Breast epithelium (tissue), 3 donors: ENCODE data around the gene KCNK7.

ENCODE experiments used
- POLR2A ChIP-seq: fragments of 450-650 bp; IDR thresholded peaks from one replicate; pipeline ENCODE4 v1.6.1; 2016; ENCODE audit warnings: antibody characterized with exemption, mild to moderate bottlenecking, moderate library complexity
- POLR2AphosphoS5 ChIP-seq, 3 donors: sonication (generic); formaldehyde crosslinking; IDR thresholded peaks; one replicate each; pipeline ENCODE4 v1.6.1; 2017; ENCODE audit warnings: antibody characterized with exemption in 3 of 3
- TF ChIP-seq, protein P1 (sequence below), 3 donors: fragments of 450-650 bp; IDR thresholded peaks; one replicate each; pipeline ENCODE4 v1.5.1; 2016 to 2017; ENCODE audit warnings: antibody characterized with exemption in 3 of 3, mild to moderate bottlenecking in 3 of 3, moderate library complexity in 3 of 3

DNA sequence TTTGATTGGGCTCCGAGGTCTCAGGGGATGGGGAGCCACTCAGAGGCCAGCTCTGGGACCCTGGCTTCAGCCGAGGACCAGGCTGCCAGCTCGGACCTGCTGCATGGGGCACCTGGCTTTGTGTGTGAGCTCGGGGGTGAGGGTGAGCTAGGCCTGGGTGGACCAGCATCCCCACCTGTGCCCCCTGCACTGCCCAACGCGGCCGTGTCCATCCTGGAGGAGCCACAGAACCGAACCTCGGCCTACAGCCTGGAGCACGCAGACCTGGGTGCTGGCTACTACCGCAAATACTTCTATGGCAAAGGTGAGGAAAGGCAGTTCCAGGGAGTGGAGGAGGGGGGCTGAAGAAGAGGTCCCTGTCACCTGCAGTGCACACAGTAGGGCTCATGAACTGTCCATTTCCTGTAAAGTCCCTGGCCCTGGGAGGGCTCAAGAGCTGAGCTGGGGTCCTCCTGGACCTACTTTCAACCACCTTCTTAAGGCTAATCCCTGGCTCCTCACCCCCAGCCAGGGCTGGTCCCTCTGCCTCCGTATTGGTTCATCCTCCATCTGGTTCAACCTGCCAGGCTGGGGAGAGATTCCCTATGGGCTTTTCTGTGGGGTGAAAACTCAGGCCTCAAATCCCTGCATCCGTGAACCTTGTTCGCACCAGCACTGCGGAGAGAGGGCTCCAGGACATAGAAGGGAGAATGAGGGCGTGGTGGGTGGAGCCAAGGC, 45.9 kb upstream of the KCNK7 start:
- TF ChIP-seq, protein P1, sequence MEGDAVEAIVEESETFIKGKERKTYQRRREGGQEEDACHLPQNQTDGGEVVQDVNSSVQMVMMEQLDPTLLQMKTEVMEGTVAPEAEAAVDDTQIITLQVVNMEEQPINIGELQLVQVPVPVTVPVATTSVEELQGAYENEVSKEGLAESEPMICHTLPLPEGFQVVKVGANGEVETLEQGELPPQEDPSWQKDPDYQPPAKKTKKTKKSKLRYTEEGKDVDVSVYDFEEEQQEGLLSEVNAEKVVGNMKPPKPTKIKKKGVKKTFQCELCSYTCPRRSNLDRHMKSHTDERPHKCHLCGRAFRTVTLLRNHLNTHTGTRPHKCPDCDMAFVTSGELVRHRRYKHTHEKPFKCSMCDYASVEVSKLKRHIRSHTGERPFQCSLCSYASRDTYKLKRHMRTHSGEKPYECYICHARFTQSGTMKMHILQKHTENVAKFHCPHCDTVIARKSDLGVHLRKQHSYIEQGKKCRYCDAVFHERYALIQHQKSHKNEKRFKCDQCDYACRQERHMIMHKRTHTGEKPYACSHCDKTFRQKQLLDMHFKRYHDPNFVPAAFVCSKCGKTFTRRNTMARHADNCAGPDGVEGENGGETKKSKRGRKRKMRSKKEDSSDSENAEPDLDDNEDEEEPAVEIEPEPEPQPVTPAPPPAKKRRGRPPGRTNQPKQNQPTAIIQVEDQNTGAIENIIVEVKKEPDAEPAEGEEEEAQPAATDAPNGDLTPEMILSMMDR (IDR thresholded peaks at IDR 0.05): no peak
- TF ChIP-seq POLR2A (no peak), POLR2AphosphoS5 (IDR thresholded peaks at IDR 0.05) (no peak)
